Neural crest cell (in vitro differentiated cells): ENCODE measurements around the gene RNH1. TPM values are rescaled to one million over a fixed set of nuclear protein-coding genes. Genes with fewer than 3 reads are reported as not detected.

Source experiments
- DNase-seq: peaks from one replicate; pipeline ENCODE4 v3.0.0; 2021; ENCODE audit warnings: low read depth, mixed read lengths, low spot score
- H3K27ac Mint-ChIP-seq: one replicate; pipeline ENCODE4 v1.8.0; 2021; ENCODE audit warnings: mild to moderate bottlenecking, mixed read lengths; ENCODE audit not compliant: unreplicated experiment
- H3K27me3 Mint-ChIP-seq: 2 replicates; pipeline ENCODE4 v1.8.0; 2021; ENCODE audit warnings: low read depth, mild to moderate bottlenecking, mixed read lengths
- H3K36me3 Mint-ChIP-seq: 2 replicates; pipeline ENCODE4 v1.8.0; 2021; ENCODE audit warnings: low read depth, mild to moderate bottlenecking, mixed read lengths
- H3K4me1 Mint-ChIP-seq: 2 replicates; pipeline ENCODE4 v1.8.0; 2021; ENCODE audit warnings: mixed read lengths
- H3K4me3 Mint-ChIP-seq: one replicate; pipeline ENCODE4 v1.8.0; 2021; ENCODE audit warnings: mild to moderate bottlenecking, mixed read lengths
- H3K9me3 Mint-ChIP-seq: 2 replicates; pipeline ENCODE4 v1.8.0; 2021; ENCODE audit warnings: mixed read lengths
- CTCF ChIP-seq: fragments of 200-600 bp; sonication (generic); conservative IDR thresholded peaks from 2 replicates; pipeline ENCODE4 v1.5.0; 2021; ENCODE audit warnings: antibody characterized with exemption, mild to moderate bottlenecking
- total RNA-seq: library from RNA; stranded (reverse); gene quantifications from 2 replicates; pipeline ENCODE4 v1.2.1, GENCODE V29; 2021

RNH1 gene
- total RNA-seq, 1 donor from 2014 or later: 71.1 TPM

DNA sequence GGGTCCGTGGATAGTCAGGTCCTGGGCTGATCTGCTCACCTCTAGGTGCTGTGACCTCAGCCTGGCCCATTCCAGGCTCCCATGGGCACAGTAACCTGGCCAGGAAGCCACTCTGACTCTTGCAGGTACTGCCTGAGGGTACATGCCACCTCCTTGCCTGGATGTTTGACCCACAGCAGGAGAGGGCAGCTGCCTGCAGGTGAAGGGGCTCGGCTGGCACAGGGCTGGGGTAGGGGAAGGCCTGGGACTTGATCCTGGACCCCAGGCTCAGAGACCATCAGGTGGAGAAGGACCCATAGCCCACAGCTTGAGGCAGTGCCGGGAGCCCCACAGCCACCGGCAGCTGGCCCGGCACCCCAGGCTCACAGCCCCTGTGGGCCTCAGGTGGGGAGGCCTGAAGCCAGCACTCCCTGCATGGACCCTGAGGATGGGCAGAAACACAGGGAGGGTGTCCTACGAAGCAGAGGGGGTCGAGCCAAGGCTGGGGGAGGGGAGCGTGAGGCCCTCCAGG lies 33.0 kb upstream of the RNH1 start:
- DNase-seq: no peak
- Mint-ChIP-seq H3K27me3 (peaks cover 14% of the 10 kb centered on the region), H3K9me3 (no peaks in the 10 kb centered on the region), H3K27ac (no peak overlapping the region), H3K4me3 (no peak overlapping the region), H3K36me3 (no peaks in the 10 kb centered on the region), H3K4me1 (peaks cover 4% of the 10 kb centered on the region)
- no peak for TF ChIP-seq CTCF

DNA sequence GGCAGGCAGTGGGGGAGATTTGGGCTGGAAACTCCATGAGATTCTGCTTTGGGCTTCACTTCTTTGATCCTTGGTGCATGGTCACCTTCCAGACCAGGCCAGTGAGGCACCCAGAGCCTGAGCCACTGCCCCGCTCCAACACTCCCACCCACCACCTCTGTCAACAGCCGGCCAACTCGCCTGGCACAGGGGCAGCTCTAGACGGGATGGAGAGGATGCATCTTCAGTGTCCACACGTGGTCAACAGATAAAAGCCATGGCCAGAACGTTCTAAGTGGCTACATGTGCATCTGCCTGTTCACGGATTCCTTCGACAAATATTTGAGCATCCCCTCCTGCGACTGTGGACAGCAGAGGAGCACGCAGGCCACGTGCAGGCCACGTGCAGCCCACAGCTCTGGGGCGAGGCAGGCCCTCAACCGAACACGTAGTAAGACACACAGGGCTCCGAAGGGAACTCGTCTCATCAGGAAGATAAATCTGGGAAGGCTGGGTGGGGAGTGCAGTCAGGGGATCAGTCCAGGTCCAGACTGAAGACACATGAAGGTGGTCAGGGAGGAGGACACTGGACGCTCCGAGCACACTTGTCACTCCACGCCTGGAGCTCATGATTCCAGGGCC lies 31.5 kb upstream of the RNH1 start:
- Mint-ChIP-seq H3K4me1 (peaks cover 4% of the 10 kb centered on the region), H3K27ac (no peak overlapping the region), H3K27me3 (peaks cover 14% of the 10 kb centered on the region), H3K36me3 (no peaks in the 10 kb centered on the region), H3K9me3 (no peaks in the 10 kb centered on the region), H3K4me3 (peak overlapping the region; percentile 59)
- no peak for TF ChIP-seq CTCF
- DNase-seq: no peak

DNA sequence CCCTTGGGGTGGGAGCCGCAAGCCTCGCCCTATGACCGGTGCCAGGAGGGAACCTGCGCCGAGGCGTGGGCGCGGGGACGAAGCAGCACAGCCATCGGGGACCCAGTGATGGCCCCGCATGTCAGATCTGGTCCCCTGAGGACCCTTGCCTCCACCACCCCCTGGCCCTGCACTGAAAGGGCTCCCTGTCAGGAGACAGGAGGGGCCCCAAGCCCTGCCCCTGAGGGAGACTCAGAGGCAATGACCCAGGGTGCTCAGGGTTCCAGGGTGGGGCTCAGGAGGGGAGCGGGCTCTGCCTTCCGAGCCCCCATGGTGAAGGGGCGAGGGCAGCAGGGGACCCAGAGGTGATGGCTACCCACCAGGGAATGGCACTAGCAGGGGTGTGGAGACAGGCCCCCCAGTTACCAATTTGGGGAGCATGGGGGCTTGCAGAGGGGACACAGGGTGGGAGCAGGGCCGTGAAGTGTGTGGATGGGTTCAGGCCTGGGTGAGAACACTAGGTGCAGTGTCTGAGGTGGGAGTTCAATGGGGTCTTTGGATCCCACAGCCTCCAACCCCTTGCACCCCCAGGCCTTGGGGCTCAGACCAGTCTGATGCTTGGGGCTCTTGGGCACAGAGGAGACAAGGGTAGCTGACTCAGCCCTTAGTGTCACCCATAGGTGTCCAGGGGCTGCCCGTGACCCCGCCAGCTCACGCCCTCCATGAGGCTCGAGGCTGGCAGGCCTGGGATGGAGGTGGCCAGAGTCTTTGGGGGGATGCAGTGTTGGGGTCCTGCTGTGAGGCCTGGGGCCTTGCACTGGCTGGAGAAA lies 30.8 kb upstream of the RNH1 start:
- no peak overlapping the region for H3K27ac Mint-ChIP-seq
- no peaks in the 10 kb centered on the region for H3K36me3 Mint-ChIP-seq
- H3K4me3 Mint-ChIP-seq: peak overlapping the region; percentile 59
- DNase-seq: no peak
- no peak for TF ChIP-seq CTCF
- peaks cover 14% of the 10 kb centered on the region for H3K27me3 Mint-ChIP-seq
- peaks cover 4% of the 10 kb centered on the region for H3K4me1 Mint-ChIP-seq
- no peaks in the 10 kb centered on the region for H3K9me3 Mint-ChIP-seq

DNA sequence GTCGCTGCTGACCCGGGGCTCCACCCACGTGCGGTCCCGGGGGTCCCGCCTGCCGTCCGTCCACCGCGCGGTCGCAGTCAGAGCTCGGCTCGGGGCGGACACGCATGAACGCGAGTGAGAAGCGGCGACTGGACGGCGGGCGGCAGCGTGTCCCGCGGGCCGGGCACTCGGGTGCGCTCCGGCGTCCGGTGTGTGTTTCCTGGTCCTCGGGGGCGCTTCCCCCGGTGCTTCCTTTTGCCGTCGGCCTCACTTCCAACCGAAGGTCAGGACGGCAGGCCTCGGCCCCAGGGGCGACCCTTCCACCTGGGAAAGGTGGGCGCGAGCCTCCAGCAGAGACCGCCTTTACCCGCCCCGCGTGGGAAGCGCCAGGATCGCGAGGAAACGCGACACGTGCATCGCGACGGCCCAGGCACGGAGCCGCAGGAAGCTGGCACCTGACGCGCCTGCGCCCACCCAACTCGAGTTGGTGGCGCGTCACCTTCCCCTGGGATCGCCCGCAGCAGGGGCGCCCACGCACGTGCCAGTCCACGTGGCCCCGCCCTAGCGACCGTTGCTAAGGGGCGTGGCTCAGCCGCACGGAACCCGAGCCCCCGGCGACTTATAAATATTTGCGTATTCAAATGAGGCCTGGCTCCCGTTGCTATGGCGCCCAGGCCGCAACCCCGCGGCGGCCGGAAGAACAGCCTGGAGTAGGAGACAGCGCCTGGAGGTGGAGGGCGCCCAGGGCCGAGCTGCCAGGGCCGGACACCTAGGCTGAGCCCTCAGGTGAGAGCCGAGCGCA lies 30.0 kb upstream of the RNH1 start, which contains the start of gene LRRC56:
Gene LRRC56, plus strand, starts transcription at position 687 of the 781 bp plus-strand sequence. CDS start 3,158 bp downstream, outside the sequence.
- Mint-ChIP-seq H3K4me1 (peaks cover 4% of the 10 kb centered on the region), H3K27ac (no peak within 1 kb of the TSS), H3K4me3 (peak within 1 kb of the TSS; percentile 92), H3K9me3 (no peaks in the 10 kb centered on the region), H3K27me3 (peaks cover 14% of the 10 kb centered on the region), H3K36me3 (no peaks in the 10 kb centered on the region)
- TF ChIP-seq CTCF: no peak
- peak; percentile 70 for DNase-seq
